H1 (cell line): ENCODE measurements around the gene HMGN3. TPM values are rescaled to one million over a fixed set of nuclear protein-coding genes. Genes with fewer than 3 reads are reported as not detected.

Experiments used
- CTCF ChIA-PET: fragments of 300-600 bp; sonication (Branson Sonifier 250); formaldehyde crosslinking; loops from one replicate; lab custom pipeline; 2021; ENCODE audit not compliant: partially characterized antibody; lab: Charles Lee
- POLR2A ChIA-PET: fragments of 300-600 bp; sonication (Branson Sonifier 250); formaldehyde crosslinking; loops from one replicate; lab custom pipeline; 2021; ENCODE audit warnings: inconsistent platforms; ENCODE audit not compliant: partially characterized antibody; lab: Charles Lee
- DNase-seq, 2 experiments: peaks; one replicate each; pipeline versions ENCODE4 v3.0.0 to v3.0.0-alpha.2; 2010 to 2022; ENCODE audit warnings: low spot score in 2 of 2, low read depth in 1 of 2, mixed read lengths in 1 of 2
- FAIRE-seq: peaks from 2 replicates; lab custom pipeline; 2011; peaks lifted over from hg19 to GRCh38; lab: Jason Lieb, UNC
- H2AFZ ChIP-seq: 2 replicates; pipeline ENCODE4 v1.8.1; 2012; ENCODE audit warnings: low read length, inconsistent platforms
- H2AK5ac ChIP-seq: 2 replicates; pipeline ENCODE4 v1.6.1; 2013; ENCODE audit warnings: low read depth, low read length
- H2BK120ac ChIP-seq: replicated peaks from 2 replicates; pipeline ENCODE3; 2013; ENCODE audit warnings: low read depth, low read length, inconsistent platforms
- H2BK12ac ChIP-seq: 2 replicates; pipeline ENCODE4 v1.6.1; 2013; ENCODE audit warnings: low read depth, low read length
- H2BK15ac ChIP-seq: 2 replicates; pipeline ENCODE4 v1.6.1; 2013; ENCODE audit warnings: low read length
- H2BK20ac ChIP-seq: 2 replicates; pipeline ENCODE4 v1.6.1; 2013; ENCODE audit warnings: low read length
- H2BK5ac ChIP-seq: 2 replicates; pipeline ENCODE4 v1.6.1; 2013; ENCODE audit warnings: low read depth, low read length
- H3K14ac ChIP-seq: 2 replicates; pipeline ENCODE4 v1.6.1; 2013; ENCODE audit warnings: inconsistent platforms; ENCODE audit not compliant: insufficient read length
- H3K18ac ChIP-seq: 2 replicates; pipeline ENCODE4 v1.6.1; 2013; ENCODE audit warnings: low read length; ENCODE audit errors: extremely low read depth
- H3K23ac ChIP-seq: 2 replicates; pipeline ENCODE4 v1.6.1; 2013; ENCODE audit warnings: inconsistent platforms; ENCODE audit not compliant: insufficient read length
- H3K23me2 ChIP-seq: 2 replicates; pipeline ENCODE4 v1.6.1; 2013; ENCODE audit warnings: low read depth, low read length
- H3K27ac ChIP-seq: 2 replicates; pipeline ENCODE4 v1.6.1; 2011; ENCODE audit warnings: low read depth, low read length, inconsistent platforms
- H3K27me3 ChIP-seq, 4 experiments: replicated peaks in 1 of 4; 1 replicate in 1 of 4; 2 replicates in 3 of 4; pipeline versions ENCODE4 v1.6.1 to v1.8.1; 2011 to 2013; ENCODE audit warnings: low read length in 3 of 4, mild to moderate bottlenecking in 3 of 4, inconsistent platforms in 2 of 4, mixed read lengths in 2 of 4, moderate library complexity in 1 of 4; ENCODE audit not compliant: control insufficient read depth in 3 of 4, insufficient read depth in 3 of 4; ENCODE audit errors: extremely low read depth in 1 of 4
- H3K36me3 ChIP-seq, 4 experiments: 2 replicates each; pipeline versions ENCODE4 v1.6.1 to v1.8.1; 2011 to 2013; ENCODE audit warnings: mild to moderate bottlenecking in 4 of 4, low read length in 3 of 4, moderate library complexity in 2 of 4, control low read depth in 1 of 4, inconsistent platforms in 1 of 4; ENCODE audit not compliant: insufficient read depth in 4 of 4, control insufficient read depth in 2 of 4
- H3K4ac ChIP-seq: replicated peaks from 2 replicates; pipeline ENCODE3; 2013; ENCODE audit warnings: low read length, low read depth, mixed read lengths, inconsistent platforms; ENCODE audit not compliant: insufficient read length
- H3K4me1 ChIP-seq, 4 experiments: replicated peaks in 1 of 4; 1 replicate in 1 of 4; 2 replicates in 3 of 4; pipeline versions ENCODE4 v1.6.1 to v1.8.1; 2011 to 2013; ENCODE audit warnings: low read length in 3 of 4, inconsistent platforms in 2 of 4, mixed read lengths in 1 of 4; ENCODE audit not compliant: insufficient read depth in 4 of 4, control insufficient read depth in 3 of 4
- H3K4me2 ChIP-seq, 2 experiments: 2 replicates each; pipeline versions ENCODE4 v1.6.1 to v1.8.1; 2011 to 2013; ENCODE audit warnings: low read depth in 2 of 2, low read length in 2 of 2, control low read depth in 1 of 2, inconsistent platforms in 1 of 2, mild to moderate bottlenecking in 1 of 2; ENCODE audit not compliant: insufficient read depth in 1 of 2
- H3K4me3 ChIP-seq, 4 experiments: fragments of 200-600, 300-600 bp in 1 of 4; sonication (generic), shearing (Covaris generic), sonication (Bioruptor Twin) in 1 of 4; 2 replicates each; pipeline versions ENCODE4 v1.5.1 to v1.8.1; 2011 to 2016; ENCODE audit warnings: low read length in 4 of 4, low read depth in 3 of 4, control low read depth in 2 of 4, inconsistent platforms in 2 of 4, mild to moderate bottlenecking in 2 of 4, mixed read lengths in 1 of 4, moderate library complexity in 1 of 4; ENCODE audit not compliant: insufficient read depth in 2 of 4; ENCODE audit errors: extremely low read depth in 1 of 4
- H3K56ac ChIP-seq: replicated peaks from 2 replicates; pipeline ENCODE3; 2013; ENCODE audit warnings: low read depth, mild to moderate bottlenecking, mixed read lengths, low read length, inconsistent platforms; ENCODE audit not compliant: insufficient read length
- H3K79me1 ChIP-seq: 2 replicates; pipeline ENCODE4 v1.6.1; 2013; ENCODE audit warnings: low read depth, low read length, control low read depth
- H3K79me2 ChIP-seq, 2 experiments: 2 replicates each; pipeline versions ENCODE4 v1.6.1 to v1.8.1; 2012 to 2013; ENCODE audit warnings: low read length in 2 of 2, mild to moderate bottlenecking in 2 of 2, inconsistent platforms in 1 of 2; ENCODE audit not compliant: insufficient read depth in 2 of 2, control insufficient read depth in 1 of 2
- H3K9ac ChIP-seq, 4 experiments: replicated peaks in 1 of 4; 1 replicate in 1 of 4; 2 replicates in 3 of 4; pipeline versions ENCODE4 v1.6.1 to v1.8.1; 2011 to 2013; ENCODE audit warnings: low read depth in 3 of 4, low read length in 3 of 4, control low read depth in 2 of 4, mild to moderate bottlenecking in 2 of 4, moderate library complexity in 2 of 4, inconsistent platforms in 1 of 4; ENCODE audit errors: extremely low read depth in 1 of 4
- H3K9me3 ChIP-seq, 2 experiments: 2 replicates each; pipeline versions ENCODE4 v1.6.1 to v1.8.1; 2012 to 2013; ENCODE audit warnings: mild to moderate bottlenecking in 2 of 2, moderate library complexity in 2 of 2, control low read depth in 1 of 2, inconsistent platforms in 1 of 2, low read depth in 1 of 2, low read length in 1 of 2, mixed read lengths in 1 of 2; ENCODE audit not compliant: insufficient read depth in 2 of 2
- H4K20me1 ChIP-seq, 2 experiments: replicated peaks in 1 of 2; 2 replicates each; pipeline versions ENCODE3 to v1.8.1; 2011 to 2013; ENCODE audit warnings: inconsistent platforms in 2 of 2, low read length in 2 of 2, mild to moderate bottlenecking in 1 of 2; ENCODE audit not compliant: insufficient read depth in 2 of 2, control insufficient read depth in 1 of 2
- H4K5ac ChIP-seq: 2 replicates; pipeline ENCODE4 v1.6.1; 2013; ENCODE audit warnings: low read length, low read depth, mixed read lengths, inconsistent platforms; ENCODE audit not compliant: insufficient read length
- H4K8ac ChIP-seq: 2 replicates; pipeline ENCODE4 v1.8.0; 2013; ENCODE audit warnings: mild to moderate bottlenecking, moderate library complexity, low read length, inconsistent platforms; ENCODE audit not compliant: insufficient read depth; ENCODE audit errors: extremely low read depth
- H4K91ac ChIP-seq: replicated peaks from 2 replicates; pipeline ENCODE3; 2013; ENCODE audit warnings: low read length, mixed read lengths, inconsistent platforms; ENCODE audit not compliant: insufficient read length
- BACH1 ChIP-seq: IDR thresholded peaks from 2 replicates; pipeline ENCODE4 v1.6.1; 2012; ENCODE audit warnings: low read length, improper control_type of control experiment
- CHD1 ChIP-seq: IDR thresholded peaks from 2 replicates; pipeline ENCODE4 v1.6.1; 2012; ENCODE audit warnings: low read depth, low read length, improper control_type of control experiment
- FOSL1 ChIP-seq: IDR thresholded peaks from 2 replicates; pipeline ENCODE4 v1.6.1; 2011; ENCODE audit warnings: mild to moderate bottlenecking, low read depth, low read length, moderate library complexity; ENCODE audit not compliant: insufficient read depth
- GTF2F1 ChIP-seq: IDR thresholded peaks from 2 replicates; pipeline ENCODE4 v1.6.1; 2012; ENCODE audit warnings: low read depth, low read length, improper control_type of control experiment, borderline replicate concordance
- HDAC2 ChIP-seq, 2 experiments: fragments of 300-600 bp in 1 of 2; sonication (generic) in 1 of 2; IDR thresholded peaks; 2 replicates each; pipeline ENCODE4 v1.6.1; 2011 to 2012; ENCODE audit warnings: low read depth in 2 of 2, low read length in 2 of 2, mild to moderate bottlenecking in 2 of 2, moderate library complexity in 2 of 2, borderline replicate concordance in 1 of 2, inconsistent platforms in 1 of 2
- POLR2A ChIP-seq, 2 experiments: IDR thresholded peaks; 1 replicate in 1 of 2; 2 replicates in 1 of 2; pipeline ENCODE4 v1.6.1; 2011; ENCODE audit warnings: low read depth in 2 of 2, low read length in 2 of 2, mild to moderate bottlenecking in 2 of 2; ENCODE audit errors: control extremely low read depth in 1 of 2
- POU5F1 ChIP-seq: IDR thresholded peaks from 2 replicates; pipeline ENCODE4 v1.6.1; 2011; ENCODE audit warnings: low read depth, mild to moderate bottlenecking, low read length, moderate library complexity
- RFX5 ChIP-seq: IDR thresholded peaks from 2 replicates; pipeline ENCODE4 v1.6.1; 2011; ENCODE audit warnings: low read depth, low read length, improper control_type of control experiment, borderline replicate concordance
- RNF2 ChIP-seq: fragments of 200-900, 300-1000 bp; sonication (generic); IDR thresholded peaks from 2 replicates; pipeline ENCODE4 v1.7.1; 2016; ENCODE audit warnings: borderline replicate concordance, low read depth, mild to moderate bottlenecking, antibody characterized with exemption, low read length; ENCODE audit not compliant: poor library complexity, severe bottlenecking; ENCODE audit errors: missing control alignments
- RXRA ChIP-seq: IDR thresholded peaks from 2 replicates; pipeline ENCODE4 v1.6.1; 2011; ENCODE audit warnings: low read depth, mild to moderate bottlenecking, low read length, moderate library complexity; ENCODE audit not compliant: insufficient read depth
- SRF ChIP-seq: IDR thresholded peaks from 2 replicates; pipeline ENCODE4 v1.6.1; 2011; ENCODE audit warnings: mild to moderate bottlenecking, low read depth, low read length, moderate library complexity
- ZNF274 ChIP-seq: IDR thresholded peaks from 2 replicates; pipeline ENCODE4 v1.7.0; 2012; ENCODE audit warnings: low read length, borderline replicate concordance; ENCODE audit errors: extremely low read depth
- WGBS, 2 experiments: shearing (Covaris generic) in 1 of 2; methylation state at CpG; one replicate each; pipeline versions ENCODE4 v1.1.6 to v1.1.7; 2013 to 2015; ENCODE audit warnings: low lambda C conversion rate in 2 of 2, mixed read lengths in 2 of 2, inconsistent platforms in 1 of 2, low coverage in 1 of 2, missing lambda C conversion rate in 1 of 2; ENCODE audit not compliant: insufficient replicate concordance in 2 of 2, insufficient coverage in 1 of 2, insufficient read length in 1 of 2; ENCODE audit errors: extremely low coverage in 1 of 2, missing lambda C conversion rate in 1 of 2; 5-methylcytosine and 5-hydroxymethylcytosine counted together
- polyA plus RNA-seq, 7 experiments: library from polyadenylated mRNA; depleted of rRNA in 3 of 7; stranded (reverse) in 5 of 7; unstranded in 2 of 7; fragments of >200 nt in 5 of 7; fragments of 200-250 nt in 2 of 7; gene quantifications; 1 replicate in 5 of 7; 2 replicates in 1 of 7; 4 replicates in 1 of 7; pipeline versions ENCODE4 v1.2.1 to v1.2.3, GENCODE V29; 2011 to 2013; ENCODE audit warnings: missing spikeins in 2 of 7, mixed read lengths in 2 of 7
- total RNA-seq: library from RNA; stranded (reverse); fragmentation: NEBNext Ultra II Directional; extraction: Animal tissue kit (Norgen Biotek cat#: 25700); gene quantifications from 2 replicates; pipeline ENCODE4 v1.2.1, GENCODE V29; 2021

Gene HMGN3
- total and polyA plus RNA-seq, 2 of the 8 experiments (the other 6 are each of a cell fraction or from before 2014, with no cell fraction given), result 84.4 to 167 TPM

GRCh38 chr6:79233611-79234149, 802 bp downstream of the HMGN3 start:
- Histone ChIP-seq H3K79me2 (peaks cover 5 to 56% of the 10 kb centered on the region in 2 experiments; a peak in 3 of 4 replicates), H2AFZ (peak overlapping the region; percentile 66; the same call in 1 of the 2 replicates), H3K14ac (no peak overlapping the region), H2BK20ac (no peak overlapping the region), H3K23ac (no peak overlapping the region), H3K4me2 (peak overlapping the region; percentile 69 to 80), H3K79me1 (no peaks in the 10 kb centered on the region; the same call in 1 of the 2 replicates), H2BK5ac (peak overlapping the region; percentile 1; the same call in 1 of the 2 replicates), H2BK12ac (no peak overlapping the region; the same call in 1 of the 2 replicates), H3K27ac (peak overlapping the region; percentile 57), H3K9me3 (no peaks in the 10 kb centered on the region), H3K36me3 (peaks cover 0 to 3% (median 0%) of the 10 kb centered on the region in 4 experiments; a peak in 2 of 8 replicates), H2AK5ac (no peak overlapping the region), H3K23me2 (peaks cover 4% of the 10 kb centered on the region; the same call in 1 of the 2 replicates), H3K9ac (peak overlapping the region; percentile 75 to 81 (median 79)), H3K4me1 (peaks cover 0 to 6% (median 2%) of the 10 kb centered on the region in 4 experiments; a peak in 4 of 7 replicates), H4K20me1 (peaks cover 4 to 6% of the 10 kb centered on the region in 2 experiments), H4K8ac (peak overlapping the region; percentile 57; the same call in 1 of the 2 replicates), H3K56ac (no peak overlapping the region), H4K91ac (no peak overlapping the region), H2BK15ac (no peak overlapping the region), H3K4me3 (peak overlapping the region; percentile 58 to 95 (median 76)), H3K27me3 (no peaks in the 10 kb centered on the region), H4K5ac (peak overlapping the region; percentile 0), H3K4ac (no peak overlapping the region), H3K18ac (peak overlapping the region; percentile 27), H2BK120ac (no peak overlapping the region)
- POLR2A ChIA-PET, result interaction anchor here (2.2 kb wide), 1 partner anchor 16 kb away, joined by 9 read pairs; no protein-coding TSS in a partner anchor
- no peak for FAIRE-seq
- peak; percentile 72 to 89 for DNase-seq
- WGBS, 2 experiments, result 1% methylated on average over 41 of the region's 41 CpGs; no CpG with 5 or more reads in 1 of the 2 experiments
- CTCF ChIA-PET, result interaction anchor here (0.6 to 1.4 kb wide), 2 partner anchors 10 to 181 kb away, joined by 4 to 5 read pairs; no protein-coding TSS in a partner anchor
- 0 out of 4 replicates have a peak, but pooled peaks of 1 of the 2 experiments have one; percentile 21 for TF ChIP-seq HDAC2 (IDR thresholded peaks at IDR 0.05; ENCODE audit: borderline replicate concordance in 1 of 2, low read depth in 2 of 2, low read length in 2 of 2)
- TF ChIP-seq CHD1, result no peak
- no peak for TF ChIP-seq POU5F1
- no peak for TF ChIP-seq ZNF274
- peak; percentile 52 to 78; a peak in 2 of 3 replicates for TF ChIP-seq POLR2A (IDR thresholded peaks at IDR 0.05; ENCODE audit: control extremely low read depth in 1 of 2, low read depth in 2 of 2, low read length in 2 of 2)
- no peak for TF ChIP-seq RFX5
- TF ChIP-seq RXRA, result no peak
- no peak for TF ChIP-seq BACH1
- TF ChIP-seq RNF2, result no peak
- TF ChIP-seq SRF, result no peak
- TF ChIP-seq GTF2F1, result no peak
- no peak for TF ChIP-seq FOSL1
